Chondrocyte (in vitro differentiated cells): Measurements from ENCODE around the gene S100A7A. TPM values are rescaled to one million over a fixed set of nuclear protein-coding genes. Genes with fewer than 3 reads are reported as not detected.

Experiments
- DNase-seq: peaks from one replicate; pipeline ENCODE4 v3.0.0; 2021; ENCODE audit warnings: mixed read lengths, low spot score
- H3K27ac Mint-ChIP-seq: one replicate; pipeline ENCODE4 v1.8.0; 2021; ENCODE audit warnings: mild to moderate bottlenecking, moderate library complexity, mixed read lengths; ENCODE audit not compliant: unreplicated experiment
- H3K27me3 Mint-ChIP-seq: 2 replicates; pipeline ENCODE4 v1.8.0; 2021; ENCODE audit warnings: low read depth, mixed read lengths
- H3K36me3 Mint-ChIP-seq: 2 replicates; pipeline ENCODE4 v1.8.0; 2021; ENCODE audit warnings: low read depth, mixed read lengths
- H3K4me1 Mint-ChIP-seq: 2 replicates; pipeline ENCODE4 v1.8.0; 2021; ENCODE audit warnings: low read depth, mild to moderate bottlenecking, mixed read lengths
- H3K4me3 Mint-ChIP-seq: one replicate; pipeline ENCODE4 v1.8.0; 2021; ENCODE audit warnings: mild to moderate bottlenecking, moderate library complexity, mixed read lengths; ENCODE audit not compliant: unreplicated experiment
- H3K9me3 Mint-ChIP-seq: 2 replicates; pipeline ENCODE4 v1.8.0; 2021; ENCODE audit warnings: low read depth, mixed read lengths
- total RNA-seq: library from RNA; stranded (reverse); gene quantifications from 3 replicates; pipeline ENCODE4 v1.2.1, GENCODE V29; 2021
- TF ChIP-seq, protein P1 (sequence below): fragments of 200-600 bp; sonication (generic); IDR thresholded peaks from 2 replicates; pipeline ENCODE4 v1.5.0; 2021; ENCODE audit warnings: antibody characterized with exemption, mild to moderate bottlenecking, moderate library complexity

S100A7A gene
- total RNA-seq, 1 donor from 2014 or later = not detected

GRCh38 chr1:153389973-153390879, 26.1 kb upstream of the S100A7A start:
- TF ChIP-seq, protein P1, sequence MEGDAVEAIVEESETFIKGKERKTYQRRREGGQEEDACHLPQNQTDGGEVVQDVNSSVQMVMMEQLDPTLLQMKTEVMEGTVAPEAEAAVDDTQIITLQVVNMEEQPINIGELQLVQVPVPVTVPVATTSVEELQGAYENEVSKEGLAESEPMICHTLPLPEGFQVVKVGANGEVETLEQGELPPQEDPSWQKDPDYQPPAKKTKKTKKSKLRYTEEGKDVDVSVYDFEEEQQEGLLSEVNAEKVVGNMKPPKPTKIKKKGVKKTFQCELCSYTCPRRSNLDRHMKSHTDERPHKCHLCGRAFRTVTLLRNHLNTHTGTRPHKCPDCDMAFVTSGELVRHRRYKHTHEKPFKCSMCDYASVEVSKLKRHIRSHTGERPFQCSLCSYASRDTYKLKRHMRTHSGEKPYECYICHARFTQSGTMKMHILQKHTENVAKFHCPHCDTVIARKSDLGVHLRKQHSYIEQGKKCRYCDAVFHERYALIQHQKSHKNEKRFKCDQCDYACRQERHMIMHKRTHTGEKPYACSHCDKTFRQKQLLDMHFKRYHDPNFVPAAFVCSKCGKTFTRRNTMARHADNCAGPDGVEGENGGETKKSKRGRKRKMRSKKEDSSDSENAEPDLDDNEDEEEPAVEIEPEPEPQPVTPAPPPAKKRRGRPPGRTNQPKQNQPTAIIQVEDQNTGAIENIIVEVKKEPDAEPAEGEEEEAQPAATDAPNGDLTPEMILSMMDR = no peak

DNA sequence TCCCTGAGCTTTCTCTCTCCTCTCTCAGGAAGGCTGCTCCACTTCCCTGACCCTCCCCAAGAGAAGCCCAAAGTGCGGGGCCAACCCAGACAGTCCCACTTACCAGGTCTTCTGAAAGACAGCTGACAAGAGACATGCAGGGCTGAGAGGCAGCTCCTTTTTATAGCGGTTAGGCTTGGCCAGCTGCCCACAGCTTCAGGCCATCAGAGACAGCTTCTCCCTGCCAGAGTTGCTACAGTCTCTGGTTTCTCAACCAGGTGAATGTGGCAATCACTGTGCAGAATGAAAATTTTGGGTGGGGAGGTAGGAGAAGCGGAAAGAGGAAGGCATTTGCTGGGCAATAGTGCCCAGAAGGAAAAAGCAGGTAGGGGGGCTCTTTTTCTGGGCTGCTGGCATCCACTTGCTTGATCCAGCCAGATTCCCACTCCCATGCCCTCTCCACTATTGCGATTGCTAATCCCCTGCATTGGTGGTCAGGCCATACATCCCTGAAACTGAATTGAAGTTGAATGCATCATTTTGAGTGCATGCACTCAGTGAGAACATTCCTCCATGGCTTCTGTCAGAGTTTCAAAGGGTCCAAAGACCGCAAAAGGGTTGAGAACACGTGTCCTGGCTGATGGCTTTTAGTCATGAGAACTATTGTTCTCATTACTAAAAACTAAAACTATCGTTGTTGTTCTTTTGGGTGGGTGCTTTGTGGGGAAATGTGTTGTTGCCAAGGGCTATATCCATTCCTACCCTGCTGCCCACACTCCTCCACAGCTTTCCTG, 25.2 kb upstream of the S100A7A start, which contains the start of gene S100A8:
Gene S100A8 (minus strand): TSS at position 136 of the 773 bp plus-strand sequence. CDS start 538 bp downstream, outside the sequence.
- DNase-seq = no peak
- TF ChIP-seq, protein P1 = no peak
- Mint-ChIP-seq H3K9me3 (no peaks in the 10 kb centered on the region), H3K27ac (no peak within 1 kb of the TSS), H3K4me3 (no peak within 1 kb of the TSS), H3K4me1 (no peaks in the 10 kb centered on the region), H3K27me3 (peaks cover 18% of the 10 kb centered on the region), H3K36me3 (no peaks in the 10 kb centered on the region)

More at GRCh38 chr1:153389973-153390879, 26.1 kb upstream of the S100A7A start:
- peaks cover 18% of the 10 kb centered on the region for H3K27me3 Mint-ChIP-seq
- no peak for DNase-seq
- H3K9me3 Mint-ChIP-seq = no peaks in the 10 kb centered on the region
- H3K4me3 Mint-ChIP-seq = no peak overlapping the region
- H3K4me1 Mint-ChIP-seq = no peaks in the 10 kb centered on the region
- H3K36me3 Mint-ChIP-seq = no peaks in the 10 kb centered on the region
- H3K27ac Mint-ChIP-seq = no peak overlapping the region

- TF ChIP-seq, protein P1 = no peak
- H3K4me3 Mint-ChIP-seq = no peak overlapping the region
- no peak for DNase-seq
- no peak overlapping the region for H3K27ac Mint-ChIP-seq
- no peaks in the 10 kb centered on the region for H3K9me3 Mint-ChIP-seq
- no peaks in the 10 kb centered on the region for H3K36me3 Mint-ChIP-seq
- H3K27me3 Mint-ChIP-seq = peaks cover 20% of the 10 kb centered on the region
- no peaks in the 10 kb centered on the region for H3K4me1 Mint-ChIP-seq
These were observed 24.1 kb upstream of the S100A7A start for GRCh38 chr1:153392258-153392657.

DNA sequence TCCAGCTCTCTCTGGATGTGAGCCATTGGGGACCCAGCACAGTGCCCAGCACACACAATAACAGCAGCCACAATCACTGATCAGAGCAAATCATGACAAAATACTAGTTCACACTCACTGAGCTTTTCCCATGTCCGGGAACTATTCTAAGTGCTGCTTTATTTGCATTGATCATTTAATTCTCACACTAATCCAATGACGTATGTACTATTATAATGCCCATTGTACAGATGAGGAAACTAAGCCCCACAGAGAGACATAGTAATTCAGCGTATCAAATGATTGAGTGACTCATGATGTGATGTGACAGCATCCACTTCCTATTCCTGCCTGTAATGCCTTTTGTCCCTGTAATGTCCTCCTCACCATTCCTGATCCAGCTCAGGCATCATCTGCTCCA, 23.5 kb upstream of the S100A7A start:
- Mint-ChIP-seq H3K4me1 (no peaks in the 10 kb centered on the region), H3K9me3 (no peaks in the 10 kb centered on the region), H3K36me3 (no peaks in the 10 kb centered on the region), H3K4me3 (no peak overlapping the region), H3K27me3 (peaks cover 22% of the 10 kb centered on the region), H3K27ac (no peak overlapping the region)
- TF ChIP-seq, protein P1 = no peak
- DNase-seq = no peak

DNA sequence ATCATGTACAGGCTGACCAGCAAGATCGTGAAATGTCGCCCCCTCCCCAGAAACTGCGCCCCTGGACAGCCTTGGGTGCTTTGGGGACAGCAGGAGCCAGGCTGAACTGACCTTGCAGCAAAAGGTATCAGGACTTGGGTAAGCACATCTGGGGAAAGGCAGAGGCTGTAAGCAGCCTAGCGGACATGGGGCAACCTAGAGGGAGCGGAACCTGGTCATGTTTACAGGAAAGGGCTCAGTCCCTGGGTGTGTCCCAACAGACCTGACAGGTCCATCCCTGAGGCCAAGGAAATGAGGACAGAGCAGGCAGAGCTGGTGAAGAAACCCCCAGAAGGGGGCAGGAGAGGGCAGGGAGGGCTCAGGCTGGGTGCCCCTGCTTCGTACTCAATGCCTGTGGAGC, 22.4 kb upstream of the S100A7A start:
- Mint-ChIP-seq H3K27ac (no peak overlapping the region), H3K36me3 (no peaks in the 10 kb centered on the region), H3K9me3 (no peaks in the 10 kb centered on the region), H3K27me3 (peaks cover 22% of the 10 kb centered on the region), H3K4me3 (no peak overlapping the region), H3K4me1 (no peaks in the 10 kb centered on the region)
- no peak for DNase-seq
- TF ChIP-seq, protein P1 = no peak
